ENCODE results near the gene USP10. TPM values are rescaled to one million over a fixed set of nuclear protein-coding genes. Genes with fewer than 3 reads are reported as not detected.
A peak's percentile ranks its signal among the peaks of the same experiment; 100 is the strongest.

USP10 gene
- total RNA-seq, 1 experiment from 2014 or later, result 203 TPM

DNA sequence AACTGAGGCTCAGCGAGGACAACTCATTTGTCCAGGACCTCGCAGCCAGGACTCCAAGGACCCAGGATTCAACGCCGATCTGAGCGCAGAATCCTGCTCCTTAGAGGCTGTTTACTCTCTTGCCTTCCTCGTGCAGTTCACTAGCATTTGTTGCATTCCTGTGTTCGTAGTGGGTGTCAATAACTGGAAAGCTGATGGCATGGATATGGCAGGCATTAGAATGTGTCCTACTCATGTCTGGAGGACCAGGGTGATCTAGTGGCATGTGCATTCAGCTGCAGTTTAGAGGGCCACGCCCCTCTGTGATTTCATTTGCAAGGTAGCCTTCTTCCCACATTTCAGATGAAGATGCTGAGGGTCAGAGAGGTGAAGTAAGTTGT, 120.5 kb downstream of the USP10 start:
- Histone ChIP-seq H3K23ac (ENCODE audit: insufficient read length, low read depth, low read length) (no peak overlapping the region), H2BK20ac (ENCODE audit: low read depth, low read length, poor library complexity, severe bottlenecking) (no peak overlapping the region), H3K79me1 (ENCODE audit: insufficient read depth, low read depth, low read length, poor library complexity, severe bottlenecking) (no peaks in the 10 kb centered on the region), H3K79me2 (ENCODE audit: insufficient read depth, low read length) (no peaks in the 10 kb centered on the region), H3K9me3 (ENCODE audit: control insufficient read depth, low read depth, low read length) (no peaks in the 10 kb centered on the region), H3T11ph (ENCODE audit: low read length) (no peak overlapping the region), H4K20me1 (ENCODE audit: control insufficient read depth, insufficient read depth, insufficient read length) (no peaks in the 10 kb centered on the region), H2BK120ac (ENCODE audit: low read depth, low read length, poor library complexity, severe bottlenecking) (no peak overlapping the region), H3K27ac (ENCODE audit: insufficient read length, low read depth, low read length) (no peak overlapping the region), H3K56ac (ENCODE audit: insufficient read length, low read depth, low read length) (no peak overlapping the region), H3K14ac (ENCODE audit: insufficient read depth, low read length) (no peak overlapping the region), H3K18ac (ENCODE audit: insufficient read length, low read depth, low read length) (no peak overlapping the region), H3K4me2 (ENCODE audit: insufficient read depth, insufficient read length, low read length) (peak overlapping the region; percentile 46), H4K91ac (ENCODE audit: insufficient read length, low read depth, low read length) (no peak overlapping the region), H3K23me2 (ENCODE audit: insufficient read length, low read depth, low read length, poor library complexity, severe bottlenecking) (no peaks in the 10 kb centered on the region), H4K8ac (replicated peaks; ENCODE audit: insufficient read length, low read depth, low read length) (no peak overlapping the region), H4K5ac (ENCODE audit: insufficient read length, low read depth, low read length) (no peak overlapping the region), H3K27me3 (ENCODE audit: insufficient read depth, low read length) (peaks cover 14% of the 10 kb centered on the region; the same call in 1 of the 2 replicates), H3K9ac (ENCODE audit: extremely low read depth, insufficient read length, low read length) (no peak overlapping the region), H3K4me1 (ENCODE audit: insufficient read depth, low read length) (no peaks in the 10 kb centered on the region; the same call in 1 of the 2 replicates), H2BK5ac (ENCODE audit: insufficient read length, low read length) (no peak overlapping the region), H2AK5ac (ENCODE audit: insufficient read length, low read length) (no peak overlapping the region), H2AFZ (ENCODE audit: low read length) (no peak overlapping the region), H2BK12ac (ENCODE audit: insufficient read length, low read depth, low read length) (no peak overlapping the region), H3K4ac (ENCODE audit: low read depth, low read length) (no peak overlapping the region), H2BK15ac (ENCODE audit: low read depth, low read length) (no peak overlapping the region)
- no peaks in the 10 kb centered on the region for H3K36me3 Mint-ChIP-seq (ENCODE audit: insufficient read depth in 1 of 3, low read depth in 3 of 3)
- no peak overlapping the region for H3K27ac Mint-ChIP-seq
- no peak for DNase-seq
- TF ChIP-seq, protein P1, sequence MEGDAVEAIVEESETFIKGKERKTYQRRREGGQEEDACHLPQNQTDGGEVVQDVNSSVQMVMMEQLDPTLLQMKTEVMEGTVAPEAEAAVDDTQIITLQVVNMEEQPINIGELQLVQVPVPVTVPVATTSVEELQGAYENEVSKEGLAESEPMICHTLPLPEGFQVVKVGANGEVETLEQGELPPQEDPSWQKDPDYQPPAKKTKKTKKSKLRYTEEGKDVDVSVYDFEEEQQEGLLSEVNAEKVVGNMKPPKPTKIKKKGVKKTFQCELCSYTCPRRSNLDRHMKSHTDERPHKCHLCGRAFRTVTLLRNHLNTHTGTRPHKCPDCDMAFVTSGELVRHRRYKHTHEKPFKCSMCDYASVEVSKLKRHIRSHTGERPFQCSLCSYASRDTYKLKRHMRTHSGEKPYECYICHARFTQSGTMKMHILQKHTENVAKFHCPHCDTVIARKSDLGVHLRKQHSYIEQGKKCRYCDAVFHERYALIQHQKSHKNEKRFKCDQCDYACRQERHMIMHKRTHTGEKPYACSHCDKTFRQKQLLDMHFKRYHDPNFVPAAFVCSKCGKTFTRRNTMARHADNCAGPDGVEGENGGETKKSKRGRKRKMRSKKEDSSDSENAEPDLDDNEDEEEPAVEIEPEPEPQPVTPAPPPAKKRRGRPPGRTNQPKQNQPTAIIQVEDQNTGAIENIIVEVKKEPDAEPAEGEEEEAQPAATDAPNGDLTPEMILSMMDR (conservative IDR thresholded peaks at IDR 0.05), result no peak
- no CpG with 5 or more reads among the region's 8 CpGs for WGBS (ENCODE audit: extremely low coverage, insufficient read length, low lambda C conversion rate)
- H3K27me3 Mint-ChIP-seq (ENCODE audit: low read depth), result peaks cover 79% of the 10 kb centered on the region
- peaks cover 13% of the 10 kb centered on the region in 2 experiments for H3K4me1 Mint-ChIP-seq
- no peaks in the 10 kb centered on the region; a peak in 2 of 5 replicates for H3K9me3 Mint-ChIP-seq
- peak overlapping the region; percentile 59 to 86 for H3K4me3 Mint-ChIP-seq

Data from H9 (cell line).